Activated CD8-positive, alpha-beta memory T cell treated with anti-CD3 and anti-CD28 coated beads, Interleukin-2, amount 50 U/mL, for 1 hour (primary cell): ENCODE measurements around the gene FOXRED1.

Experiments
- DNase-seq: peaks from one replicate; pipeline ENCODE4 v3.0.0-alpha.2; 2020; ENCODE audit errors: extremely low read depth

Gene FOXRED1

GRCh38 chr11:126311401-126312291, 42.7 kb downstream of the FOXRED1 start:
- no peak for DNase-seq

- DNase-seq, result no peak
Observed at GRCh38 chr11:126312961-126313360, 44.0 kb downstream of the FOXRED1 start.

GRCh38 chr11:126313826-126314225, 44.9 kb downstream of the FOXRED1 start:
- no peak for DNase-seq

GRCh38 chr11:126317432-126317755, 48.4 kb downstream of the FOXRED1 start:
- no peak for DNase-seq

- no peak for DNase-seq
Observed at GRCh38 chr11:126317756-126318573, 49.0 kb downstream of the FOXRED1 start.

GRCh38 chr11:126318574-126319373, 49.8 kb downstream of the FOXRED1 start:
- no peak for DNase-seq

GRCh38 chr11:126319374-126319740, 50.4 kb downstream of the FOXRED1 start:
- no peak for DNase-seq

GRCh38 chr11:126322996-126323395, 54.0 kb downstream of the FOXRED1 start:
- no peak for DNase-seq

- no peak for DNase-seq
Observed at GRCh38 chr11:126327281-126328000, 58.5 kb downstream of the FOXRED1 start.
